C1 segment of cervical spinal cord (tissue), 14 donors: ENCODE results near the gene GPHN.
A peak's percentile ranks its signal among the peaks of the same experiment; 100 is the strongest.

Experiments
- DNase-seq, 14 donors: peaks; one replicate each; lab custom pipeline; 2025; lab: John Stamatoyannopoulos, UW

The GPHN gene

GRCh38 chr14:66600416-66600815, 92.5 kb downstream of the GPHN start:
- no peak for DNase-seq

GRCh38 chr14:66601932-66602578, 94.1 kb downstream of the GPHN start:
- no peak for DNase-seq

- DNase-seq: no peak
Observed at GRCh38 chr14:66603945-66604344, 96.0 kb downstream of the GPHN start.

- DNase-seq: no peak
Observed at GRCh38 chr14:66606826-66607225, 98.9 kb downstream of the GPHN start.

GRCh38 chr14:66610154-66610563, 102.2 kb downstream of the GPHN start:
- DNase-seq: no peak

GRCh38 chr14:66613344-66613743, 105.4 kb downstream of the GPHN start:
- no peak for DNase-seq

- DNase-seq: no peak
Observed at GRCh38 chr14:66619952-66620351, 112.0 kb downstream of the GPHN start.

GRCh38 chr14:66623838-66624237, 115.9 kb downstream of the GPHN start:
- no peak for DNase-seq

GRCh38 chr14:66624336-66624937, 116.5 kb downstream of the GPHN start:
- DNase-seq: peak in 7 of 14 donors; percentile 4 to 39 (median 15)

GRCh38 chr14:66628636-66629035, 120.7 kb downstream of the GPHN start:
- no peak for DNase-seq

- no peak for DNase-seq
Observed at GRCh38 chr14:66629499-66629898, 121.6 kb downstream of the GPHN start.

- no peak for DNase-seq
Observed at GRCh38 chr14:66634876-66635275, 126.9 kb downstream of the GPHN start.

- DNase-seq: no peak
Observed at GRCh38 chr14:66635435-66635834, 127.5 kb downstream of the GPHN start.

- DNase-seq: no peak
Observed at GRCh38 chr14:66636240-66636639, 128.3 kb downstream of the GPHN start.

- no peak for DNase-seq
Observed at GRCh38 chr14:66638689-66639088, 130.7 kb downstream of the GPHN start.

GRCh38 chr14:66641861-66642635, 134.1 kb downstream of the GPHN start:
- DNase-seq: no peak

- DNase-seq: no peak
Observed at GRCh38 chr14:66643344-66643743, 135.4 kb downstream of the GPHN start.

GRCh38 chr14:66645716-66646115, 137.8 kb downstream of the GPHN start:
- DNase-seq: no peak

- no peak for DNase-seq
Observed at GRCh38 chr14:66649498-66649897, 141.6 kb downstream of the GPHN start.

GRCh38 chr14:66650491-66650911, 142.6 kb downstream of the GPHN start:
- DNase-seq: no peak

- DNase-seq: no peak
Observed at GRCh38 chr14:66651536-66652220, 143.7 kb downstream of the GPHN start.

- peak in 1 of 14 donors; percentile 15 for DNase-seq
Observed at GRCh38 chr14:66652525-66653106, 144.7 kb downstream of the GPHN start.
